Measurements from ENCODE around the gene VWA3A.

DNA sequence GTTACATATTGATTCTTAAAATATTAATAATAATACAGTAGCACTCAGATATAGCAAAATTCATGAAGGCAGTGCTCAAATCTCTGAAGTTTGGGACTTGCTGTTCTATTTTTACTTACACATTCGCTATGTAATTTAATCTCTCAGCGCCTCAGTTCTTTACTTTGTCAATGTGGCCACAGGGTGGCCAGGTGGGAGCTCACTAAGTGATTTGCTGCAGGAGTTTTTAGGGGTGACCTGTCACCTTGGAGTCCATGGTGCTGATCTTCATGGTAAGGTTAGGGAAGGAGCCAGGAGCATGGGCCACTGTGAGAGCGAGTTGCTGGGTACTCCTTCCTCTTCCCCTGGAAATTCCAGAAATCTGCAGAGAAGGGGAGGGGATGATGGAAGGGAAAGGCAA, 28.1 kb downstream of the VWA3A start:
- TF ChIP-seq, protein P1, sequence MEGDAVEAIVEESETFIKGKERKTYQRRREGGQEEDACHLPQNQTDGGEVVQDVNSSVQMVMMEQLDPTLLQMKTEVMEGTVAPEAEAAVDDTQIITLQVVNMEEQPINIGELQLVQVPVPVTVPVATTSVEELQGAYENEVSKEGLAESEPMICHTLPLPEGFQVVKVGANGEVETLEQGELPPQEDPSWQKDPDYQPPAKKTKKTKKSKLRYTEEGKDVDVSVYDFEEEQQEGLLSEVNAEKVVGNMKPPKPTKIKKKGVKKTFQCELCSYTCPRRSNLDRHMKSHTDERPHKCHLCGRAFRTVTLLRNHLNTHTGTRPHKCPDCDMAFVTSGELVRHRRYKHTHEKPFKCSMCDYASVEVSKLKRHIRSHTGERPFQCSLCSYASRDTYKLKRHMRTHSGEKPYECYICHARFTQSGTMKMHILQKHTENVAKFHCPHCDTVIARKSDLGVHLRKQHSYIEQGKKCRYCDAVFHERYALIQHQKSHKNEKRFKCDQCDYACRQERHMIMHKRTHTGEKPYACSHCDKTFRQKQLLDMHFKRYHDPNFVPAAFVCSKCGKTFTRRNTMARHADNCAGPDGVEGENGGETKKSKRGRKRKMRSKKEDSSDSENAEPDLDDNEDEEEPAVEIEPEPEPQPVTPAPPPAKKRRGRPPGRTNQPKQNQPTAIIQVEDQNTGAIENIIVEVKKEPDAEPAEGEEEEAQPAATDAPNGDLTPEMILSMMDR (IDR thresholded peaks at IDR 0.05), result no peak
- no peak for TF ChIP-seq POLR2A (IDR thresholded peaks at IDR 0.05)

All from right lobe of liver (tissue), 4 donors.